ENCODE data around the gene SAA1.
"Not testable (repeated sequence)": the region's sequence is repeated elsewhere in the genome, so short reads cannot be mapped to it uniquely, and the experiment has no call there.

Gene SAA1

GRCh38 chr11:18265949-18266348, at the start of gene SAA1:
Gene SAA1 (plus strand): TSS chr11:18266264. CDS start chr11:18266888, 624 bp downstream.
- no peak for DNase-seq

GRCh38 chr11:18221274-18221876, 44.7 kb upstream of the SAA1 start:
- no peak for DNase-seq

- DNase-seq: no peak
Observed at GRCh38 chr11:18222814-18223421, 43.1 kb upstream of the SAA1 start.

DNA sequence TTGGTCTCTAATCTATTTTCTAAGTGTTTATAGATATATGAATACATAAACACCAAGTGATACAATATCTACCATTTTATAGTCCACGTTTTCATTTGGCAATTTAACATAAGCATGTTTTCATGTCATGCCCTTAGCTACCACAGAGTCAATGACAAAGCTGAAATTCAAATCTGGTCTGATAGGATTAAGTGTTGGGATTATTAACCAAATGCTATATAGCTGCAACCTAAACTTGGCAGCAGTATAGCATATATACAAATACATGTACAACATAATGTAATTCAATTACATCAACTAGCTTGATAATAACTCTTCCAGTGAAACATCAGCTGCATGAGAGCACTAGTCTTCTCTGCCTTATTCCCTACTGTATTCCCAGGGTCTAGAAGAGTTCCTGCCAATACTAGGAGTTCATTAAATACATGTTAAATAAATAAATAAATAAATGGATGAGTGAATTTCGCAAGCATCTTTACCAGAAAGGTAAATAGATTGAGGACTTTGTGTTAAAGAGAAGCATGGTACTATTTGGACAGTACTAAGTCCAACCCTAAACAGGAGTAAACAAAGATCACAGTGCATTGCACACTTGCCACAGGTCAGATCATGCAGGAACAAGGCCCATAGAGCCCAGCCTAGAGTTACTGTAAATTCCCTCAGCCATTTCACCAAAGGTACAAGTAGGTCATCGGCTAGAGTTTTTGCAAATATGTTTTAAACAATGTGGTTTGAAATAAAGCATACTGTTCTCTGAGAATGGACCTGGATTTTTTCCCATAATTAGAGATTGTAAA, 42.3 kb upstream of the SAA1 start:
- DNase-seq: no peak

GRCh38 chr11:18225913-18226312, 40.2 kb upstream of the SAA1 start:
- DNase-seq: no peak

GRCh38 chr11:18229501-18229900, 36.6 kb upstream of the SAA1 start:
- no peak for DNase-seq

DNA sequence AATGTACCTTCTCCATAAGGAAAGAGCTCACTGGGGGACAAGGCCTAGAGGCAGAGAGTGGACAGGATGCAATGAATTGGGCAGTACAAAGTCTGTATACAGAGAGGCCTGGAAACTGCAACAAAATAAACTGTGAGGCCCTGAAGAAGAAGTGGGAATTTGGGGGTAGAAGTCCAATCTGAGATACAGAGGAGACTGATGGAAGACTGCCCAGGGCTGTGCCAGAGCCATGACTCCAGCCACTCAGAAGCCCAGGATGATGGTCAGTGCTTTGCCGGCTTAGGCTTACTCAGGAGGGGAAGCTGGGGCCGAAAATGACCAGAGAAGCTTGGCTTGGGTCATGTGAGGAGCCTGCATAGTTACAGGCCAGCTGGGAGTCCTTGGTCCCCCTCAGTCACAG, 35.2 kb upstream of the SAA1 start:
- no peak for DNase-seq

DNA sequence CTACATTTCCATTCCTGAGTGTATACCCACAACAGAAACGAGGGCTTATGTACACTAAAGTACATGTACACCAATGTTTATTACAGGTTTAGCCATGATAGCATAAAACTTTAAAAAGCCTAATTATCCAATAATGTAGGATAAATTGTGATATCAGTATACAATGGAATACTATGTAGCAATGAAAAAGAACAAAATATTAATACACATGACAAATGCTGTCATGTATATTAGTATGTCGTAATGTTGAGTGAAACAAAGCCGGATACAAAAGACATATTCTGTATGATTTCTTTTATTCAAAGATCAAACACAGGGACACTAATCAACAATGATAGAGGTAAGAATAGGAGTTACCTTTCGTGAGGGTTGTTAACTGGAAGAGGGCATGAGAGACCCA, 32.2 kb upstream of the SAA1 start:
- no peak for DNase-seq

DNA sequence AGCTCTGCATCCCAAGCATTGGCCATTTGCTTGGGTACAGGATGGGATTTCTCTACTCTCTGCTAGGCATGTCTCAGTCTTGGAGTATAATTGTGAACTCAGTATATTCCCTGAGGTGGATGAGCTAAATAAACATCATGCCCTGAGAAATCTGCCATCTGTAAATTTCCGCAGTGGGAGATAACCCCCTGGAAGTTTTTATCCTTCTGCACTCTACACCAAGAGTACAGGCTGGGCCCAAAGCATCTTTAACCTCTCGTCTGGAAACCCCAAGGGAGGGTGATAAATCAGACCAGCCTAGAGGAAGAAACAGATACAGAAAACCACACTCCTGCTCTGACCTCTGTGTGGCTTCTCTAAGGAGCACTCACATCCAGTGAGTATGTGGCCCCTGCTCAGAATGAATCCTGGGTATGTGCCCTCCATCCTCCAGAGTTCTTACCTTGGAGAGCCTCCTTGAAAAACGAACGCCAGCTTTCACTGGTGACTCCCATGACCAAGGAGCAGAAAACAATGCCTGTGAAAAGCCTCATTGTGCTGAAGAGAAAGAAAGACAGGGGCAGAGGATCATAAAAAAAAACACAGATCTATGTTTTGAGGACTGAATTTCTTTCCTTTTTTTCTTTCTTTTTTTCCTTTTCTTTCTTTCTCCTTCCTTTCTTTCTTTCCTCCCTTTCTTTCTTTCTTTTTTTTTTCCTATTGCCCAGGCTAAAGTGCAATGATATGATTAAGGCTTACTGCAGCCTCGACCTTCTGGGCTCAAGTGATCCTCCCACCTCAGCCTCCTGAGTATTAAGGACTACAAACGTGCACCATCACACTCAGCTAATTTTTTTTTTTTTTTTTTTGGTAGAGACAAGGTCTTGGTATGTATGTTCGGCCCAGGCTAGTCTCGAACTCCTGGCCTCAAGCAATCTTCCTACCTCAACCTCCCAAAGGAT, 30.4 kb upstream of the SAA1 start:
- no peak for DNase-seq

DNA sequence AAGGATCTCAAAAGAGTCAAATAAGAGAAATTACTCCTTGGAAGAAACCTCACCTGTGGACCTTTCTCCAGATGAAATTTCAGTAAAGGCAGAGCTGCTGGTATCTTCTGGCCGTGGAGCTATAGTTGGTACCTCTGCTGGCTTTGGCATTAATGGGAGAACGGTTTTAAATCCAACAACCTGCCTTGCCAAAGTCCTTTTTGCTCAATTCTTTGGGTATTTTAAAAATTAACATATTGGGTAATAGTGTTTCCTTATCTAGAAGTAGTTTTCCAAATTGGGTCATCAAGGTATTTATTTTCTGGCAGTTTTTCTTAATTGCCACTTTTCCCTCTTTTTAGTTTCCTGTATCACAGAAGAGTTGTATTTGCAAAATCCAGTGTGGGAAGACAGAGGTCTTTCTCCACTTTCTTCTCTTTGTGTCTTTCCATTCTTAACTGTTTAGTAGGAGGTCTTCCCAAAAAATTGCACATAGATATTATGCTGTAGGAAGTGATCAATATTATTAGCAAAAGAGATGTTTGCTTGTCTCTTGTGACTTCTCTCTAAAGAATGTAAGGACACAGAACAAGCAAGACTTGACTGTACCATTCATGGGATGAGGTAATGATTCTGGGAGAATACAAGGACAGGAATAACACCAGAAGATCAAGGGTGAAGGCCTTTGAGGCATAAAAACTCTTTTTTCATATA, 29.3 kb upstream of the SAA1 start, which contains the start of gene SAA4:
Gene SAA4 (minus strand): TSS at position 139 of the 693 bp plus-strand sequence. CDS start 876 bp downstream, outside the sequence.
- no peak for DNase-seq

GRCh38 chr11:18239655-18240054, 26.4 kb upstream of the SAA1 start:
- no peak for DNase-seq

DNA sequence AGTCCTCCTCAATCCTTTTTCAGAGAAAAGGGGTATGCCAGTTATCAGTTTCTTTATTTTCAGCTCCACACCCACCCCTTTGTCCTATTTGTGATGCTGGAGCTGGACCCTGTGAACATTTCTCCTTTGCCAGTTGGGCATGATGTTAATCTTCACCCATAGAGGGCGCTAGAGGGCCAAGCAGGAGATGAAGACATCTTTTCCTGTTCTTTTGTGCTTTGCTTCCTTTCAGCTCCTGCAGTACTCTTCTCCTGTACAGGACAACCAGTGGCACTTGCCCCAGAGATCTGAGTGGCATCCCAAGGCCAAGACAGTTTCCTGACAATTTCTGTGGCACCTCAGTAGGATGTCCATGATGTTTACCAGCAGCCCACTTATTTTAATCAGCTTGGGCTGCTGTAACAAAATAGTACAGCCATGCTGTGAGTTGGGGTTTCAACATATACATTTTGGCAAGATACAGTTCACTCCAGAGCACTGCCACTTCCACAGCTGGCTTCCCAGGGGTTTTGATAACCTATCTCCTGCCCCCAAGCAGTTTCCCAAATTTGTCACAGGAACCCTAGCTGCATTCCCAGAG, 22.2 kb upstream of the SAA1 start:
- peak; percentile 63 for DNase-seq

DNA sequence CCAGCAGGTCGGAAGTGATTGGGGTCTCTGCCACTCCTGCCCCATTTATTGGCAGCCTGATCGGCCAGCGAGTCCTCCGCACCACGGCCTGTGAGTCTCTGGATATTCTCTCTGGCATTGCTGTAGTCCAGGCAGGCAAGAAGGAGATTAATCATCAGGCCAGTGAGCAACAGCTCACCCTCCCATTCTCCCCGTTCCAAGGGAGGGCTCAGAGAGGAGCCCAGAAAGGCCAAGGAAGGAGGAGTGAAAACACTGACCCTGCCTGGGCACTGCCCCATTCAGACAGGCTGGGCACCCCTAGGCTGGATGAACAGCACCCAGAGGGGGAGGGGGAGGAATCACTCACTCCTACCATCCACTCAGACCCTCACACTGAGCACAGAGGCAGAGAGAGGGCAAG, 20.7 kb upstream of the SAA1 start:
- no peak for DNase-seq

GRCh38 chr11:18246379-18247190, 19.5 kb upstream of the SAA1 start:
- DNase-seq: not testable (repeated sequence)

GRCh38 chr11:18247191-18247581, 18.9 kb upstream of the SAA1 start:
- DNase-seq: not testable (repeated sequence)

GRCh38 chr11:18248561-18248960, 17.5 kb upstream of the SAA1 start, which contains the start of gene SAA2:
Gene SAA2 (minus strand): TSS chr11:18248668. CDS start chr11:18248011, 657 bp downstream.
- DNase-seq: no peak

DNA sequence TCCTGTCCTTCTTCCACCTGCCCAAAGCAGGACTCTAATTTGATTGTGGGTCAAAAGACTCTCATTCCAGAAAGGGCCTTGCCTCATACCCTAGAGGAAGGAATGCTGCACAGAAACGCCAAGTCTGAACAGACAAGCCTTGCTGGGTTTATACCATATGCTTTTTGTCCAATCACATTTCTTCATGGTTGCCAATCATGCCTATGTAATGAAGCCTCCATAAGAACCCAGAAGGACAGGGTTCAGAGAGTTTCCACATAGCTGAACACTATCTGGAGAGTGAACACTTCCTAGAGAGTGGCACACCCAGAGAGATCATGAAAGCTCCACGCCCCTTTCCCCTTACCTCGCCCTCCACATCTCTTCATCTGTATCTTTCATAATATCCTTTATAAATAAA, 12.8 kb upstream of the SAA1 start:
- no peak for DNase-seq

DNA sequence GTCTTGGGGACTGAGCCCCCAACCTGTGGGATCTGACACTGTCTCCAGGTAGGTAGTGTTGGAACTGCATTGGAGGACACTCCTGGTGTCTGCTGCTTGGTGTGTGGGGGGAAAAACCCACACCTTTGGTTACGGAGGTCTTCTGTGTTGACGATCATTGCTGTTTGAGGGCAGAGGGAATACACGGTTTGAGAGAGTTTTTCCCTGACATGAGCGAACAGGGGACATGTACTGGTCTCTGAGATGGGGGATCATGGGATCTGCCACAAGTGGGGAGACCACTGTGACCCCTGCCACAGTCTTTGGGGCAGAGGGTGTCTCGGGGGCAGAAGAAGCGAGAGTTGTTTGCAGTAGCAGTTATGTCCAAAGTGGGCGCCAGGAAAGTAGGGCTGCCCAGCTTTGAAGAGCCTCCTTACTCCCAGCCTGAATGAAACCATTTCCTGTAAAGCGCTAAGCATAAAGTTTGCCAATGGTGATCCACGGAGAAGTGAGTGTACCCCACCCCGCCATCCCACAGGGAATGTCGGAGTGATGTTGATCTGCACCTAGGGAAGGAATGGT, 12.2 kb upstream of the SAA1 start:
- DNase-seq: no peak

DNA sequence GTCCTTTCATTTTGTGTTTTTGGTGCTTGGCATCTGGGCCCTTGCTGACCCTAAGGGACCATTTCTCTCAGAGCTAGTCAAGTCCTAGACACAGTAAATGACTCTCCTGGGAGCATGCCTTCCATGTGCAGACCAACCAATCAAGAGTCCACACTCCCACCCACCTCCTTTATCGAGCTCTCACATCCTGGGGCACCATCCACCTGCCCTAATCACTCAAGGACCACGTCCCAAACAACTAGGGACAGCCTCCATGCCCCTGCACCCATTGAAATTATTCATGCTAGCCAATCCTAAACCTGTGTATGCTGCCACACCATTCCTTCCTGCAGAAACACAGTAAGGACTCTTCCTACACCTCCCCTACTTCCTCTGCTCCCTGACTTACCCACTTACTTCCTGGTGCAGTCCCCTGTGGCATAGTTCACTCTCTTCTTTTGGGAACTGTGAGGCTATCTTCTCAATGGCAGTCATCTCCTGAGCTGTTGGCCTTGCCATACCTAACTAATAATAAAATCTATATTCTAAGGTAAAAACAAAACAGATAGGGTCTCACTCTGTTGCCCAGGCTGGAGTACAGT, 11.2 kb upstream of the SAA1 start:
- no peak for DNase-seq

DNA sequence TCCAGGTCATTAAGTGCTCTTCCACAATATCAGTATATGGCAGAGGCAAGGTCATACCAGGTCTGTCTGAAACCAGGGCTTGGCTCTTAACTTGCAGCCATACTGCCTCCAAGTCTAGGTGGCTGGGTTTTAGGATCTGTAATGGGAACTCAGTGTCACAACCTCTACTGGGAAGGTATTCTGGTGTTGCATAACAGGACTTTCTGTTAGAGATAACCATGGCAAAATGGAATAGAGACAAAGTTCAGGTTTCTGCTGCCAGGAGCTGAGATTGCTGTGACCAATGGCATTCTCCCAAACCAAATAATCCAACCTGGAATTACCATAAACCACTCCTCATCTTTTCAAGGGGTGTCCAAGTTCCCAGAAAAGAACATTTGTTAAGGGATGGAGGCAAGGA, 6.8 kb upstream of the SAA1 start:
- no peak for DNase-seq
